ENCODE data around the gene LMOD2.
"Not testable (repeated sequence)": the region's sequence is repeated elsewhere in the genome, so short reads cannot be mapped to it uniquely, and the experiment has no call there.

The LMOD2 gene, protein sequence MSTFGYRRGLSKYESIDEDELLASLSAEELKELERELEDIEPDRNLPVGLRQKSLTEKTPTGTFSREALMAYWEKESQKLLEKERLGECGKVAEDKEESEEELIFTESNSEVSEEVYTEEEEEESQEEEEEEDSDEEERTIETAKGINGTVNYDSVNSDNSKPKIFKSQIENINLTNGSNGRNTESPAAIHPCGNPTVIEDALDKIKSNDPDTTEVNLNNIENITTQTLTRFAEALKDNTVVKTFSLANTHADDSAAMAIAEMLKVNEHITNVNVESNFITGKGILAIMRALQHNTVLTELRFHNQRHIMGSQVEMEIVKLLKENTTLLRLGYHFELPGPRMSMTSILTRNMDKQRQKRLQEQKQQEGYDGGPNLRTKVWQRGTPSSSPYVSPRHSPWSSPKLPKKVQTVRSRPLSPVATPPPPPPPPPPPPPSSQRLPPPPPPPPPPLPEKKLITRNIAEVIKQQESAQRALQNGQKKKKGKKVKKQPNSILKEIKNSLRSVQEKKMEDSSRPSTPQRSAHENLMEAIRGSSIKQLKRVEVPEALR

DNA sequence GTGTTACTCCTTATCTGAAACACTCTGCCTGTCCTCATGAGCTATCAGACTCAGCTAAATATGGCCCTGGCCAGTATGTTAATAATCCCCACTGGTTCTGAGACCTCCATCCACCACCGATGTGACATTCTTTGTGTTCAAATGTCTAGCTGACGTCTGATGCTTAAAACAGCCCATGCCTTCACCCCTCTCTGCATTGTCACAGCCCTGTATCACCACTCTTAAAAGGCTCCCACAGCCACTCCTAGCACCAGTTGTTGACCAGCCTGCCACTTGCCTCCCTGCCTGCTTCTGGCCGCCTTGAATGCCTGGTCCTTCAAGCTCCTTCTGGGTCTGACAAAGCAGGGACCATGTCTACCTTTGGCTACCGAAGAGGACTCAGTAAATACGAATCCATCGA, at the start of gene LMOD2:
TSS of gene LMOD2 (plus strand) at position 253 of the 400 bp plus-strand sequence. CDS start at position 351, 98 bp downstream.
- no peak for DNase-seq

DNA sequence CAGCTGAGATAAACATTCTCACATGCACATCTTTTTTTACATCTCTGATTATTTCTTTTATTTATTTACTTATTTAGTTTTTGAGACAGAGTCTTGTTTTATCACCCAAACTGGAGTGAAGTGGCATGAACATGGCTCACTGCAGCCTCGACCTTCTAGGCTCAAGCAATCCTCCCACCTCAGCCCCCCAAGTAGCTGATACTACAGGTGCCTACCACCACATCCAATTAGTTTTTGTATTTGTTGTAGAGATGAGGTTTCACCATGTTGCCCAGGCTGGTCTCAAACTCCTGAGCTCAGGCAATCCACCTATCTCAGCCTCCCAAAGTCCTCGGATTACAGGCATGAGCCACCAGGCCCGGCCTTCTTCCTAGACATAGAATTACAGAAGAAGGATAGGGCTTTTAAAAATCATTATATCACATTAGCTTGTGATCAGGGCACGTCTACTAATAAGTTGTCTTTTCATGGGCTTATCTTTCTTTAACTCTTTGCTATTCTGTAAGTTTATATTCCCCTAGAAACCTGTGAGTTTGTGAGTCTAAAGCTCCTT, 48.2 kb upstream of the LMOD2 start:
- no peak for DNase-seq

DNA sequence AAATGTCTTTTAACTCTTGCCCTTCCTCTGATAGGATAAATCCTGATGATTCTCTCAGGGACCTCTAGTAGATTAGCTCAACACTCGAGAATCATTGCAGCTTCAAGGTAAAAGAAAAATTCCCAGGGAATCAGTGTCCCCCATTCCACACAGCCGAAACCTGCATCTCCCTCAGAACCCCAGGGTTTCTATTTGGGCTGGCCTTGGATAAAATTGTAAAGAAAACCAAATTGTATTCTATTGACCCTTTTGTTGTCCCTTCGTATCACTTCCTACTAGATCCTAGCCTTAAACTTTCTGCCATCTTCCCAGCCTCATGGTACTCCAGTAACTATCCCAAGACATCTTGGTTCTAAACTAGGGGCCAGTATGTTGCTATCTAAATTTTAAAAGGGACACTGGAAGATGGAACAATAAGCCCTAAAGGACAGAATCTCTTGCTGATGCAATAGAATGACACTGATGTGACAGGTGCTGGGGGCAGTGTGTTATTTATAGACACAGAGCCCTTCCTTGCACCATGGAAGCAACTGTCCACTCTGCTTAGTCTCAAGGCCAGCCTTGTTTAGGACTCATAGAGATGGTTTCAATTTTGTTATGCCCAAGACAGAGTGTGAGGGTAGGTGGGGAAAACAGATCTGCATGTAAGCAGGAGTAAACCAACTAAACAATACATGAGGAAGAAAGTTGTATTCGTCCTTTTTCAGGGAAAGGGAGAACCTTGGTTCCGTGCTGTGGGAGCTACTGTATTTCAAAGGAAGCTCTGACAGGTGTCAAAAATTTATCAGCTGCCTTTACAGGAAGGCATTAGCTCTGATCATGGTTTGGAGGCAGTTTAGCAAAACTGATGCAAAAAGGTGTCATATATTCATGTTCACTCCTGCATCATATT, 46.4 kb upstream of the LMOD2 start:
- no peak for DNase-seq

DNA sequence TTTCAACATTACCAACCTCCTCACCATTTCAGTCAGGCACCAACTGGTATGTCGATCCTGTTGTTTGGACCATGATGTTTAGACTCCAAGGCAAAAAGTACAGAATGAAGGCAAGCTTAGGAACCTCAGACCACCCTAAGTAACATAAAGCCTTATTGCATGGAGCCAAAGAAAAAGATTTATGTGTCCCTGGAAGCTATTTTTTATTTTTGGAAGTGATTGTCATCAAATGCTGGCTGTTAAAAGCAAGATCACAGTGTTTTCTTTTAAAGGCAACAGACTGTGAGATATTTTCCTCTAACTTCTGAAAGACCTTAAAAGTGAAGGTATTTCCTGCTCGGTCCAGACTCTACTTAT, 45.8 kb upstream of the LMOD2 start:
- no peak for DNase-seq

DNA sequence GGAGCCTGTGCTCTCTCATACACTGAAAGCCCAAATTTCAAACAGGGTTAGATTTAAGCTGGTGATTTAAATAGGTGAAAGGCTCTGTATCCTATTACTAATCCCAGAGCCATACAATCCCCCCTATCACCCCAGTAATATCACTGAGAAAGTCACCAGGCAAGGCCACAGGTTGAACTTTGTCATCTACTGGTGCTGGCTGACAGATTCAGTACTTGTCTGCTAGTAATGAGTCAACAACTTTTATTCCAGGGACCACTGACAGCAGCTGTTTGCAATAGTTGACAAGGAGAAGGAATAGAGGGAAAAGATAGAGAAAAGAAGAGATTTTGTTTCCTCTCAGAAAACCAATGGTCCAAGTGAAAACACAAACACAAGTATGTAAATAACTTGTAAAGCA, 43.6 kb upstream of the LMOD2 start:
- no peak for DNase-seq

DNA sequence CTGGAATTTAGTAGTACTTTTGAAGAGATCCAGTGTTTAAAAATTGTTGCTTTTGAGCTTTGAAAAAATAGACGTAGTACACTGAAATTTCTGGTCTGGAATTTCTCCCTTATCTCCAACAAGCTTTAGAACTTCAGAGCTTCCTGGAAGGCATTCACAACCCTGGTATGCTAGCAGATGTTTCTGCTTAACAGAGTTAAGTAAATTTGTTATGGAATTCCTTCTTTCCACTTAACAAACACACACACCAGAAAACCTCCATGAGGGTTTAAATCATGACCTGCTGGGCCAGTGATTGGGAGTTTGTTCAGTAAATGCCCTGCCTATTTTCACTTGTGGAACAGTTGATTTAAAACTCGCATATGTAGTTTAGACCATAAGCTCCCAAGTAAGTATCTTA, 40.3 kb upstream of the LMOD2 start:
- DNase-seq: no peak

DNA sequence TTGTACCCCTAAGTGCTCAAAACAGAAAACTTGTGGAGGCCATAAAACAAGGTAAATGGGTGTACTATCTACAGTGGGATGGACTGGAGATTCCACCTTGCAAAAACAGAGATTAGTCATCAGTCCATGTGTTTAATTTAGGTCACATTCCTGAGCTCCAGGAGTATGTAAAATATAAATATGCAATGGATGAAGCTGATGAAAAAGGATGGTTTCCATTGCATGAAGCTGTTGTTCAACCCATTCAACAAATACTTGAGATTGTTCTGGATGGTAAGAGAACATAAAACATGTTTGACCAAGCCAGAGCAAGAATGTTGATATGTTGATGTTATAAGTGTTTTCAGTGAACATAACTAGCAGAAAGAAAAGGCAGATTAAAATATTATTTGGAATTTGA, 39.4 kb upstream of the LMOD2 start:
- no peak for DNase-seq

DNA sequence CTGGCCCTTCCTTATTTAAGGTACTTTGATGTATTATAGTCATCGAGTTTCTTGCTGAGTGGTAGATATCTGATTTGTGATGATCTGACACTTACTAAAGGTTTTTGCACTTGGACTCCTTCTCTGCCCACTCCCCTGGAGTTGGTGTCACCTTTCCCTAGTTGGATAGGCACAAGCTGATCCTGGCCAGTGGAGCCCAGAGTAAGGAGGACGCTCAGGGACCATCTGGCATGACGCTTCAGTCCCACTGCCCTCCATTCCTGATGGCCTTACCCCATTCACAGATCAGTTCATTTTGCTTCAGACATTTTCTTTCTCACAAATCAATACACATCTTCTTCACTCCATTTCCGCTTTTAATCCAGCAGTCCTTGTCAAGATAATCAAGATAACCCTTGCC, 34.0 kb upstream of the LMOD2 start:
- no peak for DNase-seq

DNA sequence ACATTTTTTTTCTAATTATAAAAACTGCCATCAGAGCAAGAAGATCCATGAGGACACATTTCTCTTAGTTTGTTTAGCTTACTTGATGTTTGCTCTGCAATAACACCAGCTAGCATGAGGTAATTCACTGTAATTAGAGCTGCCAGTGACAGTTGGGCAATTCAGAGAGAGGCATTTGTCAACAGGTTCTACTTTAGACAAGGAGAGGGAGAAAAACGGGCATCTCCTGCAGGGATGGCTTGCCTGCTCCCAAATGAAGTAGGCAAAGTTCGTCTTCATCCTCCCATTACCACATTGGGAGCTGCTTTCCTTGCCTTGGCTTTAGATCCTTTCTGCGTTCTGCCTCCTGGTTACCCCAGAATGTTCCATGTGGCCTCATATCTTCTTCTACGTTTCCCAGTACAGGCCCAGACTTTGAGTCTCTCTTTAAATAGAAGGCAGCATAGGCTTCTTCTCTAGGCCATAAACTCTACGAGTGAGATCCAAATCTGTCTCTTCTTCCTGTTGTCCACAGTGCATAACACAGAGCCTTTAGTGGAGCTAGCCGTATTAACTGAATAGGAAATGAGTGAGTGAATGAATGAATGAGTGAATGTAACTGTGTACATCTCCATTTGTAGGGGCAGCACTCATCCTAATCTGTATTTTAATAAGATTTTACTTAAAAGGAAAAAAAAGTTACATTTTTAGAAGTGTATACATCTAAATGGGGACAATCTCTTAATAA, 32.8 kb upstream of the LMOD2 start:
- DNase-seq: no peak

DNA sequence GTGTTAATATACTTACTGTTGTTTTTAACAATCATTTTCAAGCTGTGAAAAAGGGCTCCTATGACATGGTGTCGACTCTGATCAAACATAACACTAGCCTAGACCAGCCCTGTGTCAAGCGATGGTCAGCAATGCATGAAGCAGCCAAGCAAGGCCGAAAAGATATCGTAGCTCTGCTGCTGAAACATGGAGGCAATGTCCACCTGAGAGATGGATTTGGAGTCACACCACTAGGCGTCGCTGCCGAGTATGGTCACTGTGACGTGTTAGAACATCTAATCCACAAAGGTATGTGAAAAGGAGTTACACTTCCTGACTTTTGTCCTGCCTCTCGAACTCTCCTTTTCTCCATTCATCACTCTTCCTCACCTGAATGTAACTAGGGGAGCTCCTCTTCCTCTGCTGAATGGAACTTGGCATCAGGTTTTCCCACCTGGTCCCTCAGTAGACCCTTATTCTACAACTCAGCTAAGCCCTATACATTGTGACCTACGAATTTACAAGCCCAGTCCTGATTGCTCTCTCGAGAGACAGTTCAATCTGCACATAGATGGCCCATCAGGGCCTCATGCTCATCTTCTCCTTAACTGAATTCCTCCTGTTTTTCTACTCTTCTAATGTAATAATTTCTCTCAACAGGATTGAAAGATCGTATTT, 31.0 kb upstream of the LMOD2 start:
- DNase-seq: peak; percentile 67

DNA sequence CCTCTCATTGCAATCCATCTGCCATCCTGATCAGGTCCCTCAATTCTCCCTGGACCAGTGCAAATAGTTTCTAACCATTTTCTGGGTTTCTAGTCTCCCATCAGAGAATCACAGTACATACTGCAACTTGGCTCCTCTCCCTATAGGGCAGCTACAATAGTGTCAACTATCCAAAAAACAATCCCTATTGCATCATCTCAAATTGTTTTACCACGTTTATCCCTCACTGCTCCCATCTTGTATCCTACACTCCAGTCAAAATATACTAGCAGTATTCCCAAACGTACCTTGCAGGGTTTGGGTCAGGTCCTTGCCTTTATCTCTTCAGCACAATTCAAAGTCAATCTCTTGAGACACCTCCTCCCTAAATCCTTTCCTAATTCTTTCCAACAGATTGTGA, 30.4 kb upstream of the LMOD2 start:
- no peak for DNase-seq

DNA sequence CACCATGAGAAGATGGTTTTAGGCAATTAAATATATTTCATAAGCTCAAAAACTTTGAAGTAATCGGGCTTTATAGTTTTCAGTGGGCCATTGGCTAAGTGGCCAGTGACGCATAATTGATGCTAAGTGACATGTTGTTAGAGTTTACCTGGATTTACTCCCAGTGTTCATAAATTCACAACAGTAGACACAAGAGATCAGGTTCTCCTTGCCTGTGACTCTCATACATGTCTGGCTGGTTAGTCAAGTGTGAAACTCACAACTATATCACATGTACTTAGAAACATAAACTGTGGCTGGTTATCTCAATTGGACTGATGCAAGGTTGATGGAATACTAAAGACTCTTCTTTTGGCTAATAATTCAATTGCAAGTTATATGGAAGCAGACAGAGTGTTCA, 27.8 kb upstream of the LMOD2 start:
- no peak for DNase-seq

DNA sequence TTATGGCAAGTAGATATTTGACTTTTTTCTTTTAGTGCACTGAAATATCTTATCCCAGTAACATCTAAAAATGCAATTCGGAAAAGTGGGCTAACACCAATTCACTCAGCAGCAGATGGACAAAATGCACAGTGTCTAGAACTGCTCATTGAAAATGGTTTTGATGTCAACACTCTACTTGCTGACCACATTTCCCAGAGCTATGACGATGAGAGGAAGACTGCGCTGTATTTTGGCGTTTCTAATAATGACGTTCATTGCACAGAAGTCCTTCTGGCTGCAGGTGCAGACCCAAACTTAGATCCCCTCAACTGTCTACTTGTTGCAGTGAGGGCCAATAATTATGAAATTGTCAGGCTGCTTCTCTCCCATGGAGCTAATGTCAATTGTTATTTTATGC, 26.8 kb upstream of the LMOD2 start:
- no peak for DNase-seq

DNA sequence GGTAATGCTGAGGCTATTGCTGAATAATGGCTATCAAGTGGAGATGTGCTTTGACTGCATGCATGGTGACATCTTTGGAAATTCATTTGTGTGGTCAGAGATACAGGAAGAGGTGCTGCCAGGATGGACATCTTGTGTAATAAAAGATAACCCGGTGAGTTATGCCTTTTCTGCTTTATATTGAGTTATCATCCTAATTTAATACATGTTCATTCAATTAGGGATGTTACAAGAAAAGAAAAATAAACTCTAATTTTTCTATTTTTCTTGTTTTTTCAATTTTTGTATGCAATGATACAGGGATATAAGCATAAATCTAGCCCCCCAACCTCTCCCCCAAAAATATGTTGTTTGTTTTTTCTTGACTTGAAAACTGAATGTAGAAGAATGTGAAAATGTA, 26.4 kb upstream of the LMOD2 start:
- no peak for DNase-seq

DNA sequence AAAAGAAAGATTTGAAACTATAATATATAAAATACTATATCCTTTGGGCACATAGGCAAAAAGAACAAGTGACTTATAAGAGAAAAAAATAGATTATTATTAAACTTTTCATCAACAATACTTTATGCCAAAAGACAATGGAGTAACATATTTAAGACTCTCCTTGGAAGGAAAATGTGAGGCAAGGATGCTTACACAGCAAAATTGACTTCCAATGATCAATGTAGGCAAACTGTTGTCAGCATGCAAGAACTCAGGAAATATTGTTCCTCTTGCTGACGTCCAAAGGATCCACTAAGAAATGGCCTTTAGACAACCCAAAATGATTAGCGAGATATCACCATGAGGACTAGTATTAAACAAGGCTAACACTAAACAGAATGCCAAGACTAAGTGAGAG, 22.9 kb upstream of the LMOD2 start:
- DNase-seq: no peak

DNA sequence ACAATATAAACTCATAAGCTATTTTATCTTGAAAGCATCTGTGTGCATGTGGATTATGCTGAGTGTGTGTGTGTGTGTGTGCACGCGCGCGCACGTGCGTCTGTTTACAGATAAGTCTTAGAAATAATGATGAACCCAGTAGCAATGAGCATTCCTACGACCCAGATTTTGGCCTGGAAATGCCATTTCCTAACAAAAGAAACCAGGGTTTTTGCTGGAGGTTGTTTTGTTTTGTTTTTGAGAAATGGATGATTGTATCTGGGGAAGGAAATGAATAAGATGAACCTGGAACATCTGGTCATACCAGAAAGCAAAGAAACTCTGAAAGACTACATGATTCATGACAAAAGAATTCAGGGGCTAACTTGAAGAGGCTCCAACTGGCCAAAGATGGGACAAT, 22.1 kb upstream of the LMOD2 start:
- DNase-seq: no peak

DNA sequence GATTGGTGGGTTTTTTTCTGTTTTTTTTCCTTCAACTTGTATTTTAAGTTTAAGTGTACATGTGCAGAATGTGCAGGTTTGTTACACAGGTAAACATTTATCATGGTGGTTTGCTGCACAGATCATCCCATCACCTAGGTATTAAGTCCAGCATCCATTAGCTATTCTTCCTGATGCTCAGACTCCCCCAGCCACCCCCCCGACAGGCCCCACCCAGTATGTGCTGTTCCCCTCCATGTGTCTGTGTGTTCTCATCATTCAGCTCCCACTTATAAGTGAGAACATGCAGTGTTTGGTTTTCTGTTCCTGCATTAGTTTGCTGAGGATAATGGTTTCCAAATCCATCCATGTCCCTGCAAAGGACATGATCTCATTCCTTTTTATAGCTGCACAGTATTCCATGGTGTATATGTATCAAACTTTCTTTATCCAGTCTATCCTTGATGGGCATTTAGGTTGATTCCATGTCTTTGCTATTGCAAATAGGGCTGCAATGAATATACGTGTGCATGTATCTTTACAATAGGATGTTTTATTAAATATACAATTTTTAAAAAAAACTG, 21.6 kb upstream of the LMOD2 start:
- not testable (repeated sequence) for DNase-seq

DNA sequence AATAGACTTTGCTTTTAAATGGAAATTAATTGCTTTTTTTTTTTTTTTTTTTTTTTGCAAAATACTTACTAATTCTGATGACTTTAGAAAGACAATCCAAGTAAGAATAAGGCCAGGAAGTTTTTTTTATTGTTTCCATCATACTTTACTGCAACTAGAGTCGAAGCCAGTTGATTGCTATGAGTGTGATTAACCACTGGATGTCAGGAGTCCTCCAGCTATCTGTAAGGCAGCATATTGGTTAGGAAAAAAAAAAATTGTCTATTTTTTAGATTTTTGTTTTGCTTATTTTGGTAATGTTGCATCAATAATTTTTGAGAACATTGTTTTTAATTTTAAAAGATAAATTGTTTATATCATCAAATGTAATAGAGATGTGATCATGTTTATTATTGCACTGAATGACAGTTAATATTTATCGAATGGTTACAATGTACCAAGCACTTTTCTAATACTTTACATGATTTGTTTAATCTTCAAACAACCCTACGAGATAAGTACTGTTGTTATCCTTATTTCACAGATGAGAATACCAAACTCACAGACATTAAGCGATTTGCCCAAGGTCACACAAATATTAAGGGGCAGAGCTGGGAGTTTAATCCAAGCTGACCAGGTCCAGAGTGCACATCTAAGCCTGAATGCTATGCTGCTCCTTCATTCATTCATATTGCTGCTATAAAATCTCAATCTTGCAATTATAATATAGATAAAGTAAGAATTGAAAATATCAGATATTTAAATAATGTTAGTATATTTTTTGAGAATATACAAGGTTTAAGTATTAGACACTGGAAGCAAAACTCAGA, 19.9 kb upstream of the LMOD2 start:
- peak; percentile 17 for DNase-seq

DNA sequence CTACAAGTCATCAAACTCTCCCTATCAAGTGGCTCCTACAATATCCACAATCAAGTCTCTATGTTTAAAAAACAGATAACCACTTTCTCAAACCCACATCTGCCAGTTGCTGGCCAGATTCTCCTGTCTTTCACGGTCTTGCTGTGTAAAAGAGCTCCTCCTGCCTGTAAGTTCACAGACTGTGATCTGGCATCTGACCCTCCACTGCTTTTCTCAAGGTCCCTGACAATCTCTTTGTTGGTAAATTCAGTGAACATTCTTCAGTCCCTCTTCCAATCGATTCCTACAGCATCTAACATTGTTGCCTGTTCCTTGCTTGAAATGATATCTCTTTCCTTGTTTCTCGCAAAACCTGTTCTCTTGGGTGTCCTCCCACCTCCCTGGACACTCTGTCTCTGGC, 18.5 kb upstream of the LMOD2 start:
- no peak for DNase-seq

DNA sequence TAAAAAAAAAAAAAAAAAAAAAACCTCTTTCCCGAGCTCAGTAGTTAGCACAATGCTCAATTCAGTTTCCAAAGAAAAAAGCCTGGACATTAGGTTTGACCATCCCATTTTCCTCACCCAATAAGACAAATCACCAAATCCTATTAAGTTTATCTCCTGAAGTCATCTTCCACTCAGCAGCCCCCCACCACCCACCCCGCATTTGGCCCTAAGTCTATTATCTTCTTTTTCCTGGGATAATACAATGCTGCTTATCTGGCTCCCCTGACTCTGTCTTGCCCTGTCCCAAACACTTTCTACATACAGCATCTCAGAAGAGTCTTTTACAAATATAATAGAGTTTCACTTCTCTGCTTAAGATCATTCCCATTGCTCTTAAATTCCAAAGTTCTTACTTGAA, 17.8 kb upstream of the LMOD2 start:
- no peak for DNase-seq

DNA sequence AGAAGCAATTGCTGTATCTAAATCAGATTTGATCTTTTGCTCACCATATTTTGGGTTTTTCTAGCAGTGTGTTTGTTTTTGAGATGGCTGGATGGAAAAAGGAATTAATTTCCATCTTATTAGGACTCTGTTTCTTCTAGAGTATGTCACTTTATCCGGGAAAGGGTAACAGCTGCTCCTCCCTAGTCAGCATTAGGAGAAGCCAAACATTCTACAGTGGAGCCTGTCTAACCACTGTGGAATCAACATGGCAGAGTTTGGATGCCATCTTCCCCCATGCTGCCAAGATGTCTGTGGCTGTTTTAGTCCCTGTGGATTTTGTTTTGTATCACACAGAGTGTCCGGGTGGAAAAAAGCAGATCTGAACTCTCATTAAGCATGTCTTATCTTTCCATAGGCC, 16.0 kb upstream of the LMOD2 start:
- DNase-seq: no peak
